HUES6 (cell line): ENCODE data around the gene ZFP3.
"Not testable (repeated sequence)": the region's sequence is repeated elsewhere in the genome, so short reads cannot be mapped to it uniquely, and the experiment has no call there.

Source experiments
- H3K27ac ChIP-seq: 2 replicates; pipeline ENCODE4 v1.7.0; 2013; ENCODE audit warnings: low read depth, mild to moderate bottlenecking, low read length, inconsistent platforms
- H3K27me3 ChIP-seq: 2 replicates; pipeline ENCODE4 v1.6.1; 2013; ENCODE audit warnings: low read length; ENCODE audit not compliant: control insufficient read depth, insufficient read depth
- H3K36me3 ChIP-seq: 2 replicates; pipeline ENCODE4 v1.6.1; 2013; ENCODE audit warnings: low read length; ENCODE audit not compliant: control insufficient read depth, insufficient read depth
- H3K4me1 ChIP-seq: 2 replicates; pipeline ENCODE4 v1.6.1; 2013; ENCODE audit warnings: low read length; ENCODE audit not compliant: control insufficient read depth, insufficient read depth
- H3K4me3 ChIP-seq: 2 replicates; pipeline ENCODE4 v1.5.1; 2013; ENCODE audit warnings: low read depth, low read length
- H3K9ac ChIP-seq: one replicate; pipeline ENCODE4 v1.6.1; 2013; ENCODE audit warnings: mild to moderate bottlenecking, low read length
- H3K9me3 ChIP-seq: 2 replicates; pipeline ENCODE4 v1.6.1; 2013; ENCODE audit warnings: low read depth, low read length; ENCODE audit not compliant: control insufficient read depth, insufficient read depth

Gene ZFP3

GRCh38 chr17:5133961-5134360 is 55.7 kb downstream of the ZFP3 start:
- H3K4me1 ChIP-seq, H3K27me3 ChIP-seq, H3K4me3 ChIP-seq: not testable (repeated sequence)

GRCh38 chr17:5134571-5134970 is 56.3 kb downstream of the ZFP3 start:
- not testable (repeated sequence) for H3K4me1 ChIP-seq, H3K27me3 ChIP-seq, H3K9me3 ChIP-seq, H3K27ac ChIP-seq, H3K4me3 ChIP-seq, H3K36me3 ChIP-seq, H3K9ac ChIP-seq

More at GRCh38 chr17:5133961-5134360, 55.7 kb downstream of the ZFP3 start:
- not testable (repeated sequence) for H3K9me3 ChIP-seq, H3K9ac ChIP-seq, H3K27ac ChIP-seq, H3K36me3 ChIP-seq

DNA sequence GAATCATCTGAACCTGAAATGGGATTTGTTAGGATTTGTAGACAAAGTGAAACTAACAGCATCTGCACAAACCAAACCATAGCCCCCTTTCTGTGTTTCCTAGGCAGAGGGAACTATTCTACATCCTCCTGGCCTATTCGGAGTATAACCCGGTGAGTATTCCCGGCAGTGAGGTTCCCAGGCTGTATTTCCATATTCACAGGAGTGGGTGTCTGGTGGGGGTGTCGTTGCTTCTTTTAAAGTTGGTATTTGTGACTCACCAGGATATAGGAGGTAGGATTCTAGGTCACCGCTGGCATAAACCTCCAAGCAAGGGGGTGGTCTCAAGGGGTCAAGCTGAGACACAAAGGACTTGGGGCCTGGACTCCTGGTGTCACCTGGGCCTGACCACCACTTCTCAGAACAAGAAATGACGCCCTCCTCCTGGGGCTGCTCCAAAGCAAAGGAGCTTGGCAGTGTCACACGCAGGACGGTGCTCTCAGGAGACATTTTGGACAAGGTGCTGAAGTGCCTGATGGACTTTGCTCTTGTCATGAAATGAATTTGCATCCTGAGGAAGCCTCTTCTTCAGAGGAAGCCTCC is 57.0 kb downstream of the ZFP3 start:
- not testable (repeated sequence) for H3K9ac ChIP-seq, H3K9me3 ChIP-seq, H3K4me1 ChIP-seq, H3K27ac ChIP-seq, H3K36me3 ChIP-seq, H3K27me3 ChIP-seq, H3K4me3 ChIP-seq

DNA sequence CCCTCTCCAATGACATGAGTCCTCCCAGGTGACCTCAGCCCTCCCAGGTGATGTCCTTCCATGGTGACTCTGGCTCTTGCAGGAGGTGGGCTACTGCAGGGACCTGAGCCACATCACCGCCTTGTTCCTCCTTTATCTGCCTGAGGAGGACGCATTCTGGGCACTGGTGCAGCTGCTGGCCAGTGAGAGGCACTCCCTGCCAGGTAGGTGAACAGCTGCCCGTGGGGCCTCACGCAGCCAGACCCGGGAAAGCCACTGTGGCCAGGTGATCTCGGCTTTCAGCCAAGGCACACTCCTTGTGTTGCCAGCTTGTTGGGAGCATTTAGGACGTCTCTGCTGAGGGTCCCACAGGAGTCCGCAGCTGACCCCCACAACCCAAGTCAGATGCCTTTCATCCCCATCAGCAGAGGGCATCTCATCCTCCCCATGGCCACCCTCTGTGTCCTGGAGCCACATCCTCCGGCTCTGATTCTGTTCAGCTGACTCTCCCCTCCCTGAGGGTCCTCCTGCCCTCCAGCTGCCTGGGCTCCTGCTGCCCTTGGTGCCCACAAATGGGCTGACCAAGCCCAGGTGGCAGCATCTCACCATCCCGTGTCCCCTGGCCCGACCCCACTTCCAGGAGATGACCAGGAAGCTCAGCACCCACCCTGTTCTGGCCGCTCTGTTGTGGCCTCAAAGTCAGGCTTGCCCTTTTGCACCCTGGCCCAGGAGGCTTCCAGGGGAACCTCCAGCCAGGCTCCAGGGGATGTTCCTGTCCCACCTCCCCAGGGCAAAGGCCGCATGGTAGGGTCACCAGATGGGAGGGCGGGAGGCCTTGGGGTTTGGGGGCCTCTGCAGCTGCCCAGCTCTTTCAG is 57.7 kb downstream of the ZFP3 start:
- Histone ChIP-seq H3K9me3 (no peaks in the 10 kb centered on the region), H3K27me3 (no peaks in the 10 kb centered on the region), H3K9ac (no peak overlapping the region), H3K4me3 (no peak overlapping the region), H3K4me1 (no peaks in the 10 kb centered on the region), H3K36me3 (no peaks in the 10 kb centered on the region), H3K27ac (no peak overlapping the region)

- not testable (repeated sequence) for H3K9ac ChIP-seq, H3K9me3 ChIP-seq, H3K36me3 ChIP-seq, H3K27me3 ChIP-seq, H3K27ac ChIP-seq, H3K4me3 ChIP-seq, H3K4me1 ChIP-seq
Measured at GRCh38 chr17:5136580-5137412, 58.5 kb downstream of the ZFP3 start.

DNA sequence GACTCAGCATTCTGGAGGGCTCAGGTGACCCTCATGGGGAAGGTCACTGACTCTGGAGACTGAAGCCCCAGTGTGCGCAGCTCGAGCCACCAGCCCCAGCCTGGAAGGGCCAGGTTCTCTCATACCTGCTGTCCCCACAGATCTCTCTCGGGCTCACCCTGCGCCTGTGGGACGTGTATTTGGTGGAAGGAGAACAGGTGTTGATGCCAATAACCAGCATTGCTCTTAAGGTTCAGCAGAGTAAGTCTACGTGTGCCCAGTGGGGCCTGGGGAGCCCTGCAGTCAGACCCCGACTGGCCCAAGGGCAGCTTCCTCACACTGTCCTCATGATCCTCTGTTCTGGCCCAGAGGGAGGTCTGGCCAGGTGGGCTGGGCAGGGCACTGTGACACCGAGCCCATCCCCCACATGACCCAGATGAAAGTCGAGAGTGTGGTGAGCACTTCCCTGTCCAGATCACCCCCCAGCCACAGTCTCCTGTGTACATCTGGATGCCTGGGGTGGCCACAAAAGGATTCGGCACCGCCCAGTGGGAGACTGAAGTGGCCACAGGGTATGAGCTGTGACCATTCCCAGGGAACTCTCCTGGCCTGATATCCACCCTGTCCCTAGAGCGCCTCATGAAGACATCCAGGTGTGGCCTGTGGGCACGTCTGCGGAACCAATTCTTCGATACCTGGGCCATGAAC is 59.4 kb downstream of the ZFP3 start:
- H3K27ac ChIP-seq, H3K27me3 ChIP-seq, H3K4me3 ChIP-seq, H3K36me3 ChIP-seq, H3K9me3 ChIP-seq, H3K4me1 ChIP-seq, H3K9ac ChIP-seq: not testable (repeated sequence)

DNA sequence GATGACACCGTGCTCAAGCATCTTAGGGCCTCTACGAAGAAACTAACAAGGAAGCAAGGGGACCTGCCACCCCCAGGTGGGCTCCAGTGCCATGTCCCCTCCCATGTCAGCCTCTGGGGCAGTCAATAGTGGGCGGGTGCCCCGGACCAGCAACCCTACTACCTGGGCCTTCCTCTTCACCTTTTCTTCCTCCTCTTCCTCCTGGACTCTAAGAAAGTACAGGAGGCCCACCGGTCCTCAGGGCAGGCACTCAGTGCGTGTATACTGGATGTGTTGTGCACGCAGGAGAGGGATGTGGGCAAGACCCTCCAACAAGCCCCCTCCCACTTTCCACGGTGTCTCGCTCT is 59.9 kb downstream of the ZFP3 start:
- not testable (repeated sequence) for H3K27ac ChIP-seq, H3K9me3 ChIP-seq, H3K27me3 ChIP-seq, H3K9ac ChIP-seq, H3K36me3 ChIP-seq, H3K4me3 ChIP-seq, H3K4me1 ChIP-seq

DNA sequence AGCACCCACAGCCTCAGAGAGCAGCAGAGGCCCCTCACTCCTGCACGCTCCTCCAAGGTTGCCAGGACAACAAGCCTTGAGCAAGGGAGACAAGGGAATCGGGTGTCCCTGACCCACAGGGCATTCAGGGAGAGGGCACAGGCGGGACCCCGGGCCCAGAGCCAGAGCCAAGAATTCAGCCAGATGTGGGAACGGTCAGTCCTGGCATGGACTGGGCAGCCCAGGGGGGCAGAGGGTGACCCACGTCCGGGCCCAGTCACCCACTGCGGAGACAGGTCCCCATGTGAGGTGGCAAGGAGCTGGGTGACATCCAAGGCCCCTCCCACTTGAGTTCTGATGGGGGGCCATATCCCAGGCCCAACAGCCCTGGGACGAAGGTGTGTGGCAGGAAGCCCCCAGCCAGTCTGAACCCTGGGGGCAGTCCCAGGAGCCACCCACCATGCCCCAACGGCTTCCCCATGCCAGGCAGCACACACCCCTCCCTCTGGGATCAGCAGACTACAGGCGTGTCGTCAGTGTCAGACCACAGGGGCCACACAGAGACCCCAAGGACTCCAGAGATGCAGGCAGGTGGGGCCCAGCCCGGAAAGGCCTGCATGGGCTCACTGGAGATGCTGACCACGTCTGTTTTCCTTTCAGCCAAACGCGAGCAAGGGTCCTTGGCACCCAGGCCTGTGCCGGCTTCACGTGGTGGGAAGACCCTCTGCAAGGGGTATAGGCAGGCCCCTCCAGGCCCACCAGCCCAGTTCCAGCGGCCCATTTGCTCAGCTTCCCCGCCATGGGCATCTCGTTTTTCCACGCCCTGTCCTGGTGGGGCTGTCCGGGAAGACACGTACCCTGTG is 60.6 kb downstream of the ZFP3 start:
- no peak overlapping the region for H3K27ac ChIP-seq
- H3K4me1 ChIP-seq: no peaks in the 10 kb centered on the region
- H3K9me3 ChIP-seq: no peaks in the 10 kb centered on the region
- no peak overlapping the region for H3K4me3 ChIP-seq
- no peaks in the 10 kb centered on the region for H3K36me3 ChIP-seq
- H3K9ac ChIP-seq: no peak overlapping the region
- no peaks in the 10 kb centered on the region for H3K27me3 ChIP-seq

GRCh38 chr17:5139458-5139732 is 61.1 kb downstream of the ZFP3 start:
- Histone ChIP-seq H3K4me3 (no peak overlapping the region), H3K27me3 (no peaks in the 10 kb centered on the region), H3K36me3 (no peaks in the 10 kb centered on the region), H3K9ac (no peak overlapping the region), H3K4me1 (no peaks in the 10 kb centered on the region), H3K27ac (no peak overlapping the region), H3K9me3 (no peaks in the 10 kb centered on the region)

DNA sequence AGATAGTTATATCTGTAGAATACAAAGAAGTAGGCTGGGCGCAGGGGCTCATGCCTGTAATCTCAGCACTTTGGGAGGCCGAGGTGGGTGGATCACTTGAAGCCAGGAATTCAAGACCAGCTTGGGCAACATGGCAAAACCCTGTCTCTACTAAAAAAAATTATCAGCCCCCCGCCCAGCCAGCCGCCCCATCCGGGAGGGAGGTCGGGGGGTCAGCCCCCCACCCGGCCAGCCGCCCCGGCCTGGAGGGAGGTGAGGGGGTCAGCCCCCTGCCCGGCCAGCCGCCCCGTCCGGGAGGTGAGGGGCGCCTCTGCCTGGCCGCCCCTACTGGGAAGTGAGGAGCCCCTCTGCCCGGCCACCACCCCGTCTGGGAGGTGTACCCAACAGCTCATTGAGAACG is 64.6 kb downstream of the ZFP3 start:
- H3K4me3 ChIP-seq, H3K4me1 ChIP-seq, H3K36me3 ChIP-seq, H3K9me3 ChIP-seq, H3K9ac ChIP-seq, H3K27ac ChIP-seq, H3K27me3 ChIP-seq: not testable (repeated sequence)
